ENCODE measurements around the gene TCF21.
A peak's percentile ranks its signal among the peaks of the same experiment; 100 is the strongest.
"Not testable (repeated sequence)": the region's sequence is repeated elsewhere in the genome, so short reads cannot be mapped to it uniquely, and the experiment has no call there.

The TCF21 gene

DNA sequence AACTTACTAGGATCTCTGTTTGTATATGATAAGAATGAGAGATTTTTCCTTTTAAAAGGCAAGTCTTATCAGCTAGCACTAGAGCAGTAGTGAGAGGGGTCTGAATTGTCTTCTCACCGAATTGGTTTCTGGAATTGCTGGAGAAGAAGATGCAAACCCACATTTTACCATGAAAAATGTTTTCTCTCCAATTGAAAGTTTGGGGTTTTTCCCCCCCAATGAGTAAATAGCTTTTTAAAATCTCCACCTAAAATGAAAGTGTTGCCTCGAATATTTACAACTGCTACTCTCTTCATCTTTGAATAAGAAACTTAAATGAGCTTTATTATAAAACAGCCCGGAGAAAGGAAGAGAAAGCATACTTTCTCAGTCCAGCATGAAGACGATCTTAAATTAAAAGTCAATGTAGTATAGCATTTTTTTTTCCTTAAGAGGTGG is 1.8 kb downstream of the TCF21 start:
- no peak for DNase-seq

DNA sequence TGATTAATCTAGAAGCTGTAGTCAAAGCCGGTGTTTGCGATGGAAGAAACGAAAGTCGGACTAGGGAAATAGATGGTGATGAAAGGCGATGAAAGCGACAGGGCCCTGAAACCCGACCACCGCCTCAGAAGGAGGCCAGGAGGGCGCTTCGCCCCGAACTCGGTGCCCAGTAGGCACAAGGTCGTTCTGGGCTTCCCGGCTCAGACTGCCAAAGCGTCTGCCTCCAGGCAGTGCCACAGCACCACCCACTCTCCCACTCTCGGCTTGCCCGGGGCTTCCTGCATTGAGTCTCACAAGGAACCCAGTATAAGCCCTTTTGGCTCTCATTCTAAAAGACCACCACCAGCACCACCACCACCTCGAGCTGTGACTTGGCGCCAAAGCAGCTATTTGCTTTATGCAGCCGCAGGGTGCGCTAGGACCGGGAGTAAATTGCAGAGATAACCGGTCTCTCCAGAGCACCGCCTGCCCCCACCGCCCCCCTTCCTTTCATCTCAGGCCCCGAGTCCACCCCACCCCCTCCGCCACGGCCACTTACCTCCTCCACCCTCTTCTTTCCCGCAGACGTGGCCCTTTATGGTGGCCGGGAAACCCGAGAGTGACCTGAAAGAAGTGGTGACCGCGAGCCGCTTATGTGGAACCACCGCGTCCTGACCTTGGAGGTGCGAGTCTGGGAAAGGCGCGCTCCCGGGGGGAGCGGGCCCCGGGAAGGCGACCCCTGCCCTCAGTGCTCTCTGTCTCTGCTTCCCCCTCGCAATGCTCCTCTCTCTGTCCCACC is 2.4 kb downstream of the TCF21 start:
- DNase-seq, result peak in 1 of 2 donors; percentile 8

DNA sequence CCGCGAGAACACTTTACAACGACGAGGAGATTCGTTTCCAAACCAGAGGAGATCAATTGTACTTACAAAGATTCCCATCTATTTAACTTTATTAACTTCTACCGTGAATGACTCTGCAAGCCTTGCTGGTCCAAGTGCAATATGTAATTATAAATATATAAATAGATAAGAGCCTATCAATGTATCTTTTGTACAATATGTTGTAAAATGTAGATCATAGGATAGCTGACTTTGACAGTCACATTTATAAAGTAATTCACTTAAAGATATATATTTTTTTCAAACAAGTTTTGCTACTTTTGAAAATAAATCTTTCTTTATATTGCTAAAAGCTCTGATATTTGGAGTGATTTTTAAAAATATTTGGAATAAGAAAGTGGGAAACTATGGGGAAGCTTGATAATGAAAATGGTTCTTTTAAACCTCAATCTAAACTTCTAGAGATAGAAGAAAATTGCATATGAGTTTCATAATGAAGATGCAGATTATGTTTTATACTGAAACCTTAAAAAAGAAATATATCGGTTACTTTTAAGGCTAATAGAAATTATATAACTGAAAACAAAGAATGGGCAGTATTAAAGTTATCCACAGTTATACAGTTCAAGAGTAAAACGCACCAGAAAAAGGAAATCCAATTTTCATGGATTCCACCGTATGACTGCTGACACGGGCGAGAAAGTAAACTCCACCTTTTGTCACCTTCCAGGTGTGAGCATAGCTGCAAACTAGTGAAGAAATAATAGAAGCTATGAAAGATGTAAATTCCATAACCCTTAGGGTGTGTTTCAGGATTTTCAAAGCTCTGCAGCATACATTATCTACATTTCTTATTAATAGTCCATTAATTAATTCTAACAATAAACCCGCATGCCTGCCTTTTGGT is 3.3 kb downstream of the TCF21 start:
- DNase-seq, result no peak

DNA sequence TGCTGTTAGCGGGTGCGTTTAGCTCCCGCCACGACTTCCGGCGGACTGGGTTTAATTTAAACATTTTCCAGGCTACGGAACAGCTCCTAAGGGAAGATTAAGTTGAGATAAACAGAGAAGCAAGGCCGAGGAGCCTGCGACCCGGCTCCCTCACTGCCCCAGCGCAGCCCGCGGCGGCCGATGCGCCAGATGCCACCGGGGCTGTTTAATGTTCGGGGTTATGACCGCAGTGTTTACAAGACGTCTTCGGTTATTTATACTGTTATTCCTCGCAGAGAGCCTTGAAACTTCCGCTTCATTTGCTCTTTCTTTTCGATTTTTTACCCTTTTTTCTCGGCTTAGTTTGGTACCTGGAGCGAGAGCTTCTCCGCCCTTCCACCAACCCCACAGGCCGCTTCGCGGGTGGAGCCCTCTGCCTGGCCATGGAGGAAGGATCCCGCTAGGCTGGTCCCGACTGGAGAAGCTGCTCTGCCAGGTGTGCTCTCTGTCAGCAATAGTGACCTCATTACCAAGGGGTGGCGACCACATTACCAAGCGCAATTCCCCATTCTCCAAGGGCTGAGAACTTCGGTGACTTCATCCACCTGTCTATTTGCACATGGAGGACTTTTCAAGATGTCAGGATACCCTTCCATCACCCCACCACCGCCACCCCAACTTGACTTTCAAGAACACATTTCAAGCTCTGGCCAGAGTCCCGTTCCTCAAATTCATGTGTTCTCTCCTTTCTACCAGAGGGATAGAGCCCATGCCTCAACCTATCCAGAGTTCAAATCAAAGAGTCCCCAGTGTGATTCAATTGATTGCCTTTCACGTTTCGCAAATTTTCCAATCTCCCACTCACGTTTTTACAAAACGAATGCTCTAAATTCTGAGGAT is 4.1 kb downstream of the TCF21 start:
- DNase-seq, result no peak

DNA sequence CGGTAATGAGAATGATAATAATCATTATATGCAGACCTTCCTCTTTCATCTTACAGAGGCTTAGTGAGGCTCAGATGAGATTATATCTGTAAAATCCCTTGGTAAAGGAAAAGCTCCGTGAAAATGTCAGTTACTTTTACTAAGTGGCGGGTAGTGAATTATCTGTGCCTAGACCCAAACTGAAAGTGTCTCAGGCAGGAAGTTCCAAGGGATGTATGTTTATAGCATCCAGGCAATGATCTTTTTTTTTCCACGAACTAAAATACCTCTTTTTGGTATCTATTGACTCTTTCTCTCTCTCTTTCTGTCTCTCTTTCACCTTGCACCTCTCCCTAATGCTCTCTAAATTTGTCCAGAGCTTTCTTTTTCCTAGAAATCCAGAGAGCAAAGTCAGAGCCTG is 5.0 kb downstream of the TCF21 start:
- no peak for DNase-seq

DNA sequence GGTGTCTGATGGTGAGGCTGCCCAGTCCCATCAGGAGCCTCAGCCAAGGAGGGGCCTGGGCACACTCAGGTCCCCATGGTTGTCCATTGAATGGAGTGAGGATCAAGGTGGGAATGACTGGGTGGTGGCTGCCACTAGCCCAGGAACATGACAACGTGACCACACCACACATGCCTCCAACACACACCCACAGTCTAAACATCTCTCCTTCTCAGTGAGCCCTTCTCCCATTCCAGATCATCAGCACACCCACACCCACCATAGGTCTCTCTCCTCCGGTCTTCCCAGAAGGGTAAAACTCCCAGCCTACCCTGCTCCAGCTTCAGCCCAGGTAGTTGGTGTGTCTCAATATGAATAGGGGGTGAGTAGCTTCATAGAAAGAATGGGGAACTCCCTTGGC is 5.5 kb downstream of the TCF21 start:
- DNase-seq, result no peak

DNA sequence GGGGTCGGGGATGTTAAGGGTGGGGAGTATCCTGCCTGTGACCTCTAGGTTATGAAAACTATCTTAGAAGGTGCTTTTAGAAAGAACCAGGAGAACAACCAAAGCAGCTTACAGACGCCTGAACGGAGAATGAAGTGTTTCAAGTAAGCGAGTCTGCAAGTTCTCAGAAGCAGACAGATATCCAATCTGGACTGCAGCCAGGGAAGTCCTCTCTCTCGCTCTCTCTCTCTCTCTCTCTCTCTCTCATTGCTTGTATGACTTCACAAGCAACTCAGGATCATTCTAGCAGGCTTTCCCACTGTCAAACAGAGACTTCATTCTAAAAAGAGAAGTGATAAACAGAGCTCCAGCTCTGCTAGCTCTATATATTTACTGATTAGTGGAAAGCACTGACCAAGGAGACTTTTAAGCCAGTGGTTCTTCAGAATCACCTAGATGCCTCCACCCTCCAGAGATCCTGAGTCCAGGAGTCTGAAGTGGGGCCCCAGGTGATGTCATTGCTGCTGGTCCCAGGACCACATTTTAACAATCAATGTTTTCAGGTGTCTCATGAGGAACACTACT is 6.0 kb downstream of the TCF21 start:
- no peak for DNase-seq

DNA sequence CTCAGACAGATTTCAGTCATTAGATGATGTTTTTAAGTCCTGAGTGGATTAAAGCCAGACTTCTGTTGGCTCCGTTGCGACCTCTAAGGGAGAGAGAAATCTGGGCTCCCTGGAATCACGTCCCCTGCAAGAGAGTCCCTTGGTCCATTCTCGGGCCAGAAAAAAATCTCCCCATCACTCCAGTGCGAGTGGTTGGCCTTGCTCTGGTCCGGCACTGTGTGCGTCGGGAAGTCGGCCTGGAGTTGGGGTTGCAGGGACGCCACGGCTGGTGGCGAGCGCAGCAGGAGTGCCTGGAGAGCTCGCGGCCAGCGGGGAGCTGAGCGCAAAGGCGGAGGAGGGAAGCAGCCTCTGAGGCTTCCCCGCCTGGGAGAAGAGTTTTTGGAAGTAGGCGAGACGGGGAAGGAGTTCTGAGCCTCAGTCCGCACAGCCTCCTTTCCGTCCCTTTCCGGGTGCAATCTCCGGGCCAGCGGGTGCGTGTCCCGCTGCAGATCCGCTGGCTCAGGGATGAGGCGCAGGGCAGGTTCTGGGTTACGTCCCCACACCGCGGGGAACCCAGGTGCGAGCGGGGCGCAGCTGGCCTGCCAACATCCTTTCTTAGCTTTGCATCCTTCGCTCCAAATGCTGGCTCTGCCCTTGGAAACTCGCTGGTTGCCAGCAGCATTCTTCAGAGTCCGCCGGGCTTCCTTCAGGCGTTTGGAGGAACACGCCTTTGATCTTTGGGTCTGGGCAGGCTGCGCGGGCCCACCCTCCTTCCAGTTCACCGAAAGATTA is 6.8 kb downstream of the TCF21 start:
- DNase-seq, result no peak

DNA sequence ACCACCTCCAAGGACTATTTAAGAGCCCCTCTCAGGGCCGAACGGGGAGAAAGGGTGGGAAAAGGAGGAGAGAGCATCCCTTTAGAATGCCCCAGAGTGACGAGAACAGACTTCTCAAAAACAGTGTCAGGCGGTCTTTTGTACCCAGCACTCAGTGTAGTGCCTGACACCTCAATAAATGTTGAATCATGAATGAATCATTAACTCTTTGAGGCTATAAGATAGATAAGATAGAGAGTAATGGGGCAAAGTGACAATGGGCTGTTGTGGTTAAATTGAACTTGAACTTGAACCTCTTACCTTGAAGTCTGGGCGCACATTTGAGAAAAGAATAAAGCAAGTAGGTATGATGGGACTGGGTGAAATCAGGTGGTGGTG is 7.4 kb downstream of the TCF21 start:
- no peak for DNase-seq

DNA sequence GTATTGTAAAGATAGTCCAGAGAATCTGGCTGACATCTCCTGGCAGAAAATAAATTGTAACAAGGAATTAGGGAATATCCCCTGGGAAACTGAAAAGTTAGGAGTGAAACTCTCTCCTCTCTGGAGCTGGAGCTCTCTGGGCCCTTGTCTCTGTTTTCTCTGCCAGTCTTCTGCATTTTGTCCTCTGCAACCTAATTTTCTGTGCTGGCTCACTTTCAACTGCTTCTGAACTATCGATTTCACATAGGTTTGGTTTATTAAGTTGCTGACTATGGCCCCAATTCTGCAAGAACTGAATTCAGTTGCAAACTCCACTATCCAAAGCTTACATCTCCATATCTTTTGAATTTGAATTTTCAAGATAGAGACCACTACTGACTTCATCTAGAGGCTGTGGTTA is 9.3 kb downstream of the TCF21 start:
- no peak for DNase-seq

DNA sequence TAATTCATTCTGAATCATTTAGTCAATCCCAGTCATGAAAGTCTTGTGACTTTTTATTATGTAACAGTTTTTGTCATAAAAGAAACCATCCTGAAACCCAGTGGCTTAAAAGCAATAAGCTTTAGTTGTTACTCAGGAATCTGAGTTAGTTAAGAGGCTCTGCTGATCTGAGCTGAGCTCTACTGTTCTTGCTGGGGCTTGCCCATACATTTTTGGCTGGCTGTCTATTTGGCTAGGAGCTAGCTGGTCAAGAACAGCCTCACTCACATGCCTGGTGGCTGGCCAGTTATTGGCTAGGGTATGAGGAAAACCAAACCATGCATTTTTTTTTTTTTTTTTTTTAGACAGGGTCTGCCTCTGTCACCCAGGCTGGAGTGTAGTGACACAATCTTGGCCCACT is 10.6 kb downstream of the TCF21 start:
- no peak for DNase-seq

DNA sequence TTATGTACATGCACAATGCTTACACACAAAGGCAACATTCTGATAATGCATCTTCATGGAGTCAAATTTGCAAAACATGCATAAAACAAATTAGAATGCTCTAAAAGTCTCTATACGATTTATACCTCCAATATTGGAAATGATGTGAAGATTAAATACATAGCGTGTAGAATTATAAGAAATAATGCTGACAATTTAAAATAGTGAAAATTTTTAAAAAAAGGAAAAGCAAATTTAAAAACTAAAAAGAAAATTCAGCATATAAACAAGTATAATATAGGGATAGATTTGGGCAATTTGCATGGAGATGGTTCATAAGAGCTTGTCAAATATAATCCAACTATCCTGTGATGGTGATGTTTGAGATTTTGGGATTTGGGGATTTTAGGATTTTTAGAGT is 14.9 kb downstream of the TCF21 start:
- DNase-seq, result no peak

DNA sequence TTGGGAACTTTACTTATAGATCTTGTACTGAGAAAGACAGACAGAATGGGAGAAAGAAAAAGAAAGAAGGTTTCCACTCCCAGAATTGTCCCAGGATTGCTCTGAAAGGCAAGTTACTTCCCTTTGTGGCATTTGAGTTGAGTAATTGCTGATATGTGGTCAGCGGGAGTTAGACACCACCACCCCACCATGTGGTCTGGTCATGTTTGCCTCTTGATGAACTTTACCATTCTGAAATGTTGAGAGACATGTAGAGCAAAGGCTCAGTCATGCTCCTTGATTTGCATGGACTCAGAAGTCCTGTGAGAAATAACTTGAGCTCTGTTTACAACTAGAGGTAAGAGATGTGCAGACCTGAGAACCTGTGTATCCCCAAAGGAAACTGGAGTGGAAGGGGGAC is 17.1 kb downstream of the TCF21 start:
- DNase-seq, result no peak

DNA sequence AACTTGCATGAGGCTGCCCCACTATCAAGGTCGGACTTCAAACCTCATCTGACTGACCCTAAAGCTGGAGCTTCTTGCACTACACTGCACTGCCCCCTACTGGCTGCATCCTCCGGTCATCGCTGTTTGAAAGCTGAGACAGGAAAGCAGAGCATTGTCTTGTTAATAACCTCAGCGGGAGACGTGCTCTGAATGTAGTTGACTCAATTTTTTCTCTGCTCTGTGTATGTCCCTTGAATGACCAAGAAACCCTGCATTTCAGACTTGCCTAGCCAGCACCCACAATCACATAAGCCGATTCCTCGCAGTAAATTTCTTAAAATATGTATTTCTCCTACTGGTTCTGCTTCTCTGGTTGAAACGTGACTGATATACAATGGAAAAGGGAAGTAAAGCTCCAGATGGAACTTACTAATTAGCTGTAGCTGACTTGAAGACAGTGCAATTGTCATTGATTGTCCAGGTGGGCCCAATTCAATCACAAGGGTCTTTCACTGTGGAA is 27.8 kb downstream of the TCF21 start:
- DNase-seq, result peak; percentile 63 to 75

DNA sequence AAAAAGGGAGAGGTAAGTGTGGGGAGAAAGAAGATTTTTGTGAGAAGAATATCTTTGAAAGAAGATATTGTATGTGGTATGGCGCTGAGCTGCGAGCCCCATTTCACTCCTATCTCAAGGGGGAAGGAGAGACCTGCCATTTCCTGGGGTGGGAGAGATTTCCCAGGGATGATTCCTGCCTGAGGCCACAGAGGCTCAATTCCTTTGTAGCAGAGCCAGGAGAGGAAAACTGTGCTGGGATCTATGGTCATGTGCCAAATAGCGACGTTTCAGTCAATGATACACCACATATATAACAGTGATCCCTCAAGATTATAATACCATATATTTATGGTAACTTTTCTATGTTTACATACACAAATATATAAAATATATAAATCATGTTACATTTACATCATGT is 28.9 kb downstream of the TCF21 start:
- DNase-seq, result no peak

DNA sequence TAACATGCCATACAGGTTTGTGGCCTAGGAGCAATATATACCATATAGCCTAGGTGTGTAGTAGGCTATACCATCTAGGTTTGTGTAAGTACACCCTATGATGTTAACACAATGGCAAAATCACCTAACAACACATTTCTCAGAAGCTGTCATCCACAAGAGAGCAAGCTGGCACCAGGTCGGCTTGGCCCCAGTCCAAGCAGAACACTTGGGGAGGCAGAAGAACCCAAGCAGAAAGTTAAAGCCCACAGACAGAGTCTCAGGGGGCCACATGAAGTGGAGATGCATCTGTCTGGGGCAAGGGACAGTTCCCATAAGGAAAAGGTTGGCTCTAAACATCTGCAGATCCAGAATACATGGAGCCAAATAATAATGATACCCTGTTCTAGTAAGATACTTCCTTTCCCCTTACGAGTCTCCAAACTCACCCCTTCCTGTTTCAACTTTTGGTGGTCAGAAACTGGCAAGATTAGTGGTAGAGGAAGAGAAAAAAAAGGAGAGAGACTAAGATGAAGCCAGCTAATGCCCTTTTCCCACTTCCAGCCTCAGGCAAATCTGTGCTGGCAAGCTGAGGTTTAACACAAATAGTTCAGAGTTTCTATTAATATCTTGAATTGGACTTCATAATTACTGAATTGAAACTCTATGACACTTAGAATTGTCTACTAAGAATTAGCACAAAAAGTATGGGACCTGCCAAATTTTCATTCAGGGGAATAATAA is 29.5 kb downstream of the TCF21 start:
- DNase-seq, result no peak

DNA sequence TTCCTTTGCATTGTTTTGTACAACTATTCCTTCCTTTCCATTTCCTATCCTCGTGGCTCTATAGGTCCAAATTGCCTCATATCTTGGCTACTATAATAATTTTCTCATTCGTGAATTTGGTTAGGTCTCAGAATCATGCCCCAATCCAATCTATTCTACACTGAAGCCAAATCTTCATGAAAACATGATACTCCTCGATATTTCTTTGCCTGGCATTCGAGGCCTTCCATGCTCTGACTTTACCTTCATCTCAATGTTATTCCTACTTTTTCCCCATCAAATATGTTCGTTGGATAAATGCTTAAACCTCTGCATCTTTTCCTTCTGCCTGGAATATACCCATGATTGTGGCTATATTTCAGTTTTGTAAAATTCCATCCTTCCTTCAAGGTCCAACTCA is 30.4 kb downstream of the TCF21 start:
- DNase-seq, result no peak

DNA sequence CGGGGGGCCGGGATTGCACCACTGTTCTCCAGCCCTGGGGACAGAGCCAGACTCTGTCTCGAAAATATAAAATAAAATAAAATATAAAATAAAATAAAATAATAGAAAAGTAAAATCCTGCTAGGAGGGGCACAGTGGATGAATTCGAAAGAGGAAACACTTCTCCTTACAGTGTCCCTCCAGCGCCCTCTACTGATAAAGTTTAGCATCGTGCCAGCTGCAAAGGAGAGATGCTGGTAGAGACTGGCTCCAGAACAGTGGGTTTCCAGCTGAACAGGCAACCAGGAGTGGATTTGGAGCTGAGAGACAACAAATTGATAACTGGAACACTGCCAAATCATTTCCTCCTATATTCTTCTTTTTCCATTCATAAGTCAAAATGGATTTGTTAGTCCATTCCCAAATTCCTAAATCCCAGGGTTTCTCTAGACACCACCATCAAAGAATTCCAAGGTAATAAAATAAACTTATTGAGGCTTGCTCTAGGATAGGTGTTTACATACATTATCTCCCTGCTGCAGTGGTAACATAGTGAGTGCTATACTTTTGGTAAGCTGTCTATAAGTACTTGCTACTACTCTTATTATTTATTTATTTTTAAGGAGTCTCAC is 32.4 kb downstream of the TCF21 start:
- peak; percentile 43 to 65 for DNase-seq

DNA sequence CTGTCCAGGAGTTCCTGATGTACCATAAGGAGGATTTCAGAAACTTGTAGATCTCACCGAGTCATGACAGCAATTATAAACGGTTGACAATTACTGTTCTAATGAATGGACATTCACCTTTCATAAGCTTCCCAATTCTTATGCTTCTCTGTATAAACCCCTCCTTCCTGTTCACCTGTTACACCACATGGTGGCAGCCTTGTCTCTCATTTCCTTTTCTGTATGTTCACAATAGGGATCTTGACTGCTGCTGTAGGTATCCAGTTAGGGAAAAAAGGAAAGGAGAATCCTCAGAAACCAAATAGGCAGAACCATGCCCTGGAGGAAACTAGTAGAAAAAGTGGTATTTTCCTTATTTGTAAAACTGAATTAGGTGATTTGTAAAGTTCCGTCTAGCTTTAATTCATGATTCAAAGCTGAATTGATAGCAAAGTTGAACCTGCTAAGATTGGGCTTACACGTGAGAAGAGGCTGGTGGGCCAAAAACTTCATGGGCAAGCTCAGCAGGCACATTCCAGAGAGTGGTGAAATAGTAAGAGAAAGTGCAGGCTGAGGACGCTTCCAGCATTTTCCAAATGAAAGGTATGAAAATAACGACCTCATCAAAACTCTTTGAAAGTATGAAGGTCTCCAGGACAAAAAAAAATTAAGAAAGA is 35.2 kb downstream of the TCF21 start:
- peak; percentile 31 to 61 for DNase-seq

DNA sequence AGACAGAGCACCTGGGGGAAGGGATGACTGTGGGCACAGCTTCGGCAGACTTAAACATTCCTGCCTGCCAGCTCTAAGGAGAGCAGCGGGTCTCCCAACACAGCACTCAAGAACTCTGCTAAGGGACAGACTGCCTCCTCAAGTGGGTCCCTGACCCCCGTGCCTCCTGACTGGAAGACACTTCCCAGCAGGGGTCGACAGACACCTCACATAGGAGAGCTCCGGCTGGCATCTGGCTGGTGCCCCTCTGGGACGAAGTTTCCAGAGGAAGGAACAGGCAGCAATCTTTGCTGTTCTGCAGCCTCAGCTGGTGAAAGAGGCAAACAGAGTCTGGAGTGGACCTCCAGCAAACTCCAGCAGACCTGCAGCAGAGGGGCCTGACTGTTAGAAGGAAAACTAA is 42.3 kb downstream of the TCF21 start:
- DNase-seq, result not testable (repeated sequence)

All from activated CD4-positive, alpha-beta T cell treated with anti-CD3 and anti-CD28 coated beads for 4 hours (primary cell).